GM18870 (cell line): ENCODE results near the gene CSNK1D.

Experiments used
- ATAC-seq: cut with Tn5 transposase; IDR thresholded peaks from one replicate; pipeline ENCODE4 v1.9.1; 2021; ENCODE audit warnings: moderate library complexity; ENCODE audit not compliant: unreplicated experiment

Gene CSNK1D

GRCh38 chr17:82273327-82274133 is at the start of gene CSNK1D:
Gene CSNK1D, minus strand, starts transcription at chr17:82273700. Its CDS starts 319 bp downstream, at chr17:82273381.
- ATAC-seq = no peak

GRCh38 chr17:82322526-82323453 is 49.3 kb upstream of the CSNK1D start:
- ATAC-seq = no peak

DNA sequence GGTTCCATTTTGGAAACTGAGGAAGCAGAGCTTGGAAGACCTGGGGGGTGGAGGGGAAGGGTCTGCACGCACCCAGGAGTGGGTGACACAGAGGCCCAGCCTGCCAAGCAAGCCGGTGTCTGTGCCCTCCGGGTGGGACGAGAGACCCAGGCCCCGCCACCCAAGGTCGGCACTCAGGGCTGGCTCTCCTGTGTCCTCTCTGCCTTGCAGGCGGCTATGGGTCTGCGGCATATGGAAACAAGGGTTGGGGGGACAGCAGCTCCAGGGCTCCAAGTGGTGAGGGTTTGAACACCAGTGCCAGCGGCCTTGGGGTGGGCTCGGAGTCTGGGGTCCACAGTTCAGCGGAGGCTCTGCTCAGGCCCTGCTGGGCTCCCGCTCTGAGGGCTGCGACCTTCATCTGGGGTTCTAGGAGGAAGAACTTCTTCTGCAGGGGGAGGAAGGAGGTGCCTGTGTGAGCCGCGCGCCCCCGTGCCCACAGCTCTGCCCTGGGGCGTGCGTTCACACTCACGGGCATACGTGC is 48.5 kb upstream of the CSNK1D start:
- ATAC-seq = no peak

GRCh38 chr17:82320956-82321927 is 47.7 kb upstream of the CSNK1D start:
- ATAC-seq = no peak

GRCh38 chr17:82320140-82320840 is 46.8 kb upstream of the CSNK1D start:
- ATAC-seq = no peak

GRCh38 chr17:82319619-82320062 is 46.1 kb upstream of the CSNK1D start:
- ATAC-seq = no peak

- ATAC-seq = no peak
These were observed 45.5 kb upstream of the CSNK1D start for GRCh38 chr17:82318772-82319606.

GRCh38 chr17:82318169-82318498 is 44.6 kb upstream of the CSNK1D start:
- no peak for ATAC-seq

- ATAC-seq = no peak
These were observed 44.1 kb upstream of the CSNK1D start, which contains the start of gene CD7 for GRCh38 chr17:82317394-82318168. Gene CD7, minus strand, starts transcription at chr17:82317608. Its CDS starts 113 bp downstream, at chr17:82317495.

GRCh38 chr17:82316651-82317393 is 43.3 kb upstream of the CSNK1D start:
- no peak for ATAC-seq

GRCh38 chr17:82315703-82316358 is 42.3 kb upstream of the CSNK1D start:
- no peak for ATAC-seq

DNA sequence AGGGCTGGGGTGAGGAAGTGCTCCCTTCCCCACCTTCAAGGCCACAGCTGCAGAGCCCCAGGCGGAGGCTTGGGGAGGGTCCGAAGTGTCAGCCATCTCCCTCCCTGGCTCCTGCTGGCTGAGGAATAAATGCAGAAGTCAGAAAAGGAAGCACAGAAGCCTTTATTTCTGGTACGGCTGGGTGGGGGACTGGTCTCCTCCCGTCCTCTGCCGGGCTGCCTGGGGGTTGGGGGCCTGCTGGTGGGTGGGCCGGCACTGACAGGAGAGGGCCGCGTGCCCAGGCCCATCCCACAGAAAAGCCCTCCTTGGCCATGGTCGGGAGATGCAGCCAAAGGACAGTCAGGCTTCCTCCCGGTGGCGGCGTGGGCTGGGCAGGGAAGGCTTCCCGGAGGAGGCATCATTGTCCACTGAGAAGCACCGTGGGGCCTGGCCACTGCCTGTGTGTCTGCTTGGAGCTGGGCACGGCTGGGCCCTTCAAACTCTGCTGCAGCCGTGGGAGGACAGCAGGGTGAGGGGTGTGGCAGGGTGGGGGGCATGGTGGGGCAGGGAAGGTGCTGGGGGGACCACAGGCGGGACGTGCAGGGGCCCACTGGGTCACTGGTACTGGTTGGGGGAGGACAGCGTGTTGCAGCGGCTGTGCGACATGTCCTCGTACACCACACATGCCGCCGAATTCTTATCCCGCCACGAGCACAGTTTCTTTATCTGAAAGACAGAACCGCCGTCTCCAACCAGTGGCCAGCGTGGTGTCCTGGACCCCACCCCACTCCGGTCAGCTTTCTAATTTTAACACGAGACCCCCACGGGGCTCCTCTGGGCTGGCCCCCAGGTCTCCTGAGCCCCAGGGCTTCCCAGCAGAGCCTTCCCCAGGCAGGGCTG is 41.5 kb upstream of the CSNK1D start:
- ATAC-seq = no peak

GRCh38 chr17:82314012-82314726 is 40.7 kb upstream of the CSNK1D start:
- ATAC-seq = no peak

DNA sequence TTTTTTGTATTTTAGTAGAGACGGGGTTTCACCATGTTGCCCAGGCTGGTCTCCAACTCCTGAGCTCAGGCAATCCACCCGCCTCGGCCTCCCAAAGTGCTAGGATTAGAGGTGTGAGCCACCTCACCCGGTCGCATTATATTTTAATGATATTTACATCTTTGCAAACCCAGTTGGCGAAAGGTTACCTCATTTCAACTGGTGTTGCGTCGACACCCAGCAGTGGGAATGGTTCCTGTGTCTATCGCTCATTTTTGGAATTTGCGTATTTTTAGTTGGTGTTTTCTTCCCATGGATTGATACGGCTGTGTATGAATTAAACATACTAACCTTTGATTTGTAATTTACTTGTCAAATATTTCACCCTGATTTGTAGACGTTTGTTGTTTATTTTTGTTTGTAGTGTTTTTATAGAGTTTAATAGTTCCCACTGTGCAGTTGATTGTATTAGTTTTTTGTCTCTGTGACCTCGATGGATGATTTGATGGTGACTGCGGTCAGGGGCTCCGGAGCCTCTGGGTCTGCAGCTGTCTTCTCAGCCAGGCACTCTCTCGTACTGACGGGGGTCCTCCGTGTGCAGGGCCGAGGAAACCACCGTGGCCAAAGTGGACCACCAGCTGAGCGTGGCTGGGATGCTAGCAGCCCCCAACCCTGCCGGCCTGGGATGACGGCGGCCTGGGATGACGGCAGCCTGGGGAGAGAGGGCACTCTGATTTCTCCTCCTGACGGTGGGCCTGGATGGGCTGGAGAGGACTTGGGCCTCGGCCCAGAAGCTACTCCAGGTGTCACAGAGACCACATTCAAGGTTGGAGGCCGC is 39.9 kb upstream of the CSNK1D start:
- ATAC-seq = no peak
